H1 (cell line): Measurements from ENCODE around the gene MAS1. TPM values are rescaled to one million over a fixed set of nuclear protein-coding genes. Genes with fewer than 3 reads are reported as not detected.

Source experiments
- CTCF ChIA-PET: fragments of 300-600 bp; sonication (Branson Sonifier 250); formaldehyde crosslinking; loops from one replicate; lab custom pipeline; 2021; ENCODE audit not compliant: partially characterized antibody; lab: Charles Lee
- POLR2A ChIA-PET: fragments of 300-600 bp; sonication (Branson Sonifier 250); formaldehyde crosslinking; loops from one replicate; lab custom pipeline; 2021; ENCODE audit warnings: inconsistent platforms; ENCODE audit not compliant: partially characterized antibody; lab: Charles Lee
- DNase-seq, 2 experiments: peaks; one replicate each; pipeline versions ENCODE4 v3.0.0 to v3.0.0-alpha.2; 2010 to 2022; ENCODE audit warnings: low spot score in 2 of 2, low read depth in 1 of 2, mixed read lengths in 1 of 2
- FAIRE-seq: peaks from 2 replicates; lab custom pipeline; 2011; peaks lifted over from hg19 to GRCh38; lab: Jason Lieb, UNC
- H2AFZ ChIP-seq: 2 replicates; pipeline ENCODE4 v1.8.1; 2012; ENCODE audit warnings: low read length, inconsistent platforms
- H2AK5ac ChIP-seq: 2 replicates; pipeline ENCODE4 v1.6.1; 2013; ENCODE audit warnings: low read depth, low read length
- H2BK120ac ChIP-seq: replicated peaks from 2 replicates; pipeline ENCODE3; 2013; ENCODE audit warnings: low read depth, low read length, inconsistent platforms
- H2BK12ac ChIP-seq: 2 replicates; pipeline ENCODE4 v1.6.1; 2013; ENCODE audit warnings: low read depth, low read length
- H2BK15ac ChIP-seq: 2 replicates; pipeline ENCODE4 v1.6.1; 2013; ENCODE audit warnings: low read length
- H2BK20ac ChIP-seq: 2 replicates; pipeline ENCODE4 v1.6.1; 2013; ENCODE audit warnings: low read length
- H2BK5ac ChIP-seq: 2 replicates; pipeline ENCODE4 v1.6.1; 2013; ENCODE audit warnings: low read depth, low read length
- H3K14ac ChIP-seq: 2 replicates; pipeline ENCODE4 v1.6.1; 2013; ENCODE audit warnings: inconsistent platforms; ENCODE audit not compliant: insufficient read length
- H3K18ac ChIP-seq: 2 replicates; pipeline ENCODE4 v1.6.1; 2013; ENCODE audit warnings: low read length; ENCODE audit errors: extremely low read depth
- H3K23ac ChIP-seq: 2 replicates; pipeline ENCODE4 v1.6.1; 2013; ENCODE audit warnings: inconsistent platforms; ENCODE audit not compliant: insufficient read length
- H3K23me2 ChIP-seq: 2 replicates; pipeline ENCODE4 v1.6.1; 2013; ENCODE audit warnings: low read depth, low read length
- H3K27ac ChIP-seq: 2 replicates; pipeline ENCODE4 v1.6.1; 2011; ENCODE audit warnings: low read depth, low read length, inconsistent platforms
- H3K27me3 ChIP-seq, 4 experiments: replicated peaks in 1 of 4; 1 replicate in 1 of 4; 2 replicates in 3 of 4; pipeline versions ENCODE4 v1.6.1 to v1.8.1; 2011 to 2013; ENCODE audit warnings: low read length in 3 of 4, mild to moderate bottlenecking in 3 of 4, inconsistent platforms in 2 of 4, mixed read lengths in 2 of 4, moderate library complexity in 1 of 4; ENCODE audit not compliant: control insufficient read depth in 3 of 4, insufficient read depth in 3 of 4; ENCODE audit errors: extremely low read depth in 1 of 4
- H3K36me3 ChIP-seq, 4 experiments: 2 replicates each; pipeline versions ENCODE4 v1.6.1 to v1.8.1; 2011 to 2013; ENCODE audit warnings: mild to moderate bottlenecking in 4 of 4, low read length in 3 of 4, moderate library complexity in 2 of 4, control low read depth in 1 of 4, inconsistent platforms in 1 of 4; ENCODE audit not compliant: insufficient read depth in 4 of 4, control insufficient read depth in 2 of 4
- H3K4ac ChIP-seq: replicated peaks from 2 replicates; pipeline ENCODE3; 2013; ENCODE audit warnings: low read length, low read depth, mixed read lengths, inconsistent platforms; ENCODE audit not compliant: insufficient read length
- H3K4me1 ChIP-seq, 4 experiments: replicated peaks in 1 of 4; 1 replicate in 1 of 4; 2 replicates in 3 of 4; pipeline versions ENCODE4 v1.6.1 to v1.8.1; 2011 to 2013; ENCODE audit warnings: low read length in 3 of 4, inconsistent platforms in 2 of 4, mixed read lengths in 1 of 4; ENCODE audit not compliant: insufficient read depth in 4 of 4, control insufficient read depth in 3 of 4
- H3K4me2 ChIP-seq, 2 experiments: 2 replicates each; pipeline versions ENCODE4 v1.6.1 to v1.8.1; 2011 to 2013; ENCODE audit warnings: low read depth in 2 of 2, low read length in 2 of 2, control low read depth in 1 of 2, inconsistent platforms in 1 of 2, mild to moderate bottlenecking in 1 of 2; ENCODE audit not compliant: insufficient read depth in 1 of 2
- H3K4me3 ChIP-seq, 4 experiments: fragments of 200-600, 300-600 bp in 1 of 4; sonication (generic), shearing (Covaris generic), sonication (Bioruptor Twin) in 1 of 4; 2 replicates each; pipeline versions ENCODE4 v1.5.1 to v1.8.1; 2011 to 2016; ENCODE audit warnings: low read length in 4 of 4, low read depth in 3 of 4, control low read depth in 2 of 4, inconsistent platforms in 2 of 4, mild to moderate bottlenecking in 2 of 4, mixed read lengths in 1 of 4, moderate library complexity in 1 of 4; ENCODE audit not compliant: insufficient read depth in 2 of 4; ENCODE audit errors: extremely low read depth in 1 of 4
- H3K56ac ChIP-seq: replicated peaks from 2 replicates; pipeline ENCODE3; 2013; ENCODE audit warnings: low read depth, mild to moderate bottlenecking, mixed read lengths, low read length, inconsistent platforms; ENCODE audit not compliant: insufficient read length
- H3K79me1 ChIP-seq: 2 replicates; pipeline ENCODE4 v1.6.1; 2013; ENCODE audit warnings: low read depth, low read length, control low read depth
- H3K79me2 ChIP-seq, 2 experiments: 2 replicates each; pipeline versions ENCODE4 v1.6.1 to v1.8.1; 2012 to 2013; ENCODE audit warnings: low read length in 2 of 2, mild to moderate bottlenecking in 2 of 2, inconsistent platforms in 1 of 2; ENCODE audit not compliant: insufficient read depth in 2 of 2, control insufficient read depth in 1 of 2
- H3K9ac ChIP-seq, 4 experiments: replicated peaks in 1 of 4; 1 replicate in 1 of 4; 2 replicates in 3 of 4; pipeline versions ENCODE4 v1.6.1 to v1.8.1; 2011 to 2013; ENCODE audit warnings: low read depth in 3 of 4, low read length in 3 of 4, control low read depth in 2 of 4, mild to moderate bottlenecking in 2 of 4, moderate library complexity in 2 of 4, inconsistent platforms in 1 of 4; ENCODE audit errors: extremely low read depth in 1 of 4
- H3K9me3 ChIP-seq, 2 experiments: 2 replicates each; pipeline versions ENCODE4 v1.6.1 to v1.8.1; 2012 to 2013; ENCODE audit warnings: mild to moderate bottlenecking in 2 of 2, moderate library complexity in 2 of 2, control low read depth in 1 of 2, inconsistent platforms in 1 of 2, low read depth in 1 of 2, low read length in 1 of 2, mixed read lengths in 1 of 2; ENCODE audit not compliant: insufficient read depth in 2 of 2
- H4K20me1 ChIP-seq, 2 experiments: replicated peaks in 1 of 2; 2 replicates each; pipeline versions ENCODE3 to v1.8.1; 2011 to 2013; ENCODE audit warnings: inconsistent platforms in 2 of 2, low read length in 2 of 2, mild to moderate bottlenecking in 1 of 2; ENCODE audit not compliant: insufficient read depth in 2 of 2, control insufficient read depth in 1 of 2
- H4K5ac ChIP-seq: 2 replicates; pipeline ENCODE4 v1.6.1; 2013; ENCODE audit warnings: low read length, low read depth, mixed read lengths, inconsistent platforms; ENCODE audit not compliant: insufficient read length
- H4K8ac ChIP-seq: 2 replicates; pipeline ENCODE4 v1.8.0; 2013; ENCODE audit warnings: mild to moderate bottlenecking, moderate library complexity, low read length, inconsistent platforms; ENCODE audit not compliant: insufficient read depth; ENCODE audit errors: extremely low read depth
- H4K91ac ChIP-seq: replicated peaks from 2 replicates; pipeline ENCODE3; 2013; ENCODE audit warnings: low read length, mixed read lengths, inconsistent platforms; ENCODE audit not compliant: insufficient read length
- CREB1 ChIP-seq: IDR thresholded peaks from 2 replicates; pipeline ENCODE4 v1.6.1; 2012; ENCODE audit warnings: inconsistent platforms
- NRF1 ChIP-seq: IDR thresholded peaks from 2 replicates; pipeline ENCODE4 v1.6.1; 2011; ENCODE audit warnings: mild to moderate bottlenecking, low read depth, low read length, improper control_type of control experiment
- PHF8 ChIP-seq: fragments of 200-600 bp; sonication (generic); conservative IDR thresholded peaks from 2 replicates; pipeline ENCODE4 v1.7.1; 2012; ENCODE audit warnings: low read depth, mild to moderate bottlenecking, inconsistent platforms, low read length, moderate library complexity
- SP2 ChIP-seq: IDR thresholded peaks from 2 replicates; pipeline ENCODE4 v1.6.1; 2012; ENCODE audit warnings: mild to moderate bottlenecking, low read length, inconsistent platforms
- TAF7 ChIP-seq: optimal IDR thresholded peaks from 2 replicates; pipeline ENCODE3; 2011; ENCODE audit warnings: low read depth, mild to moderate bottlenecking, inconsistent platforms, low read length, moderate library complexity, borderline replicate concordance
- WGBS, 2 experiments: shearing (Covaris generic) in 1 of 2; methylation state at CpG; one replicate each; pipeline versions ENCODE4 v1.1.6 to v1.1.7; 2013 to 2015; ENCODE audit warnings: low lambda C conversion rate in 2 of 2, mixed read lengths in 2 of 2, inconsistent platforms in 1 of 2, low coverage in 1 of 2, missing lambda C conversion rate in 1 of 2; ENCODE audit not compliant: insufficient replicate concordance in 2 of 2, insufficient coverage in 1 of 2, insufficient read length in 1 of 2; ENCODE audit errors: extremely low coverage in 1 of 2, missing lambda C conversion rate in 1 of 2; 5-methylcytosine and 5-hydroxymethylcytosine counted together
- polyA plus RNA-seq, 7 experiments: library from polyadenylated mRNA; depleted of rRNA in 3 of 7; stranded (reverse) in 5 of 7; unstranded in 2 of 7; fragments of >200 nt in 5 of 7; fragments of 200-250 nt in 2 of 7; gene quantifications; 1 replicate in 5 of 7; 2 replicates in 1 of 7; 4 replicates in 1 of 7; pipeline versions ENCODE4 v1.2.1 to v1.2.3, GENCODE V29; 2011 to 2013; ENCODE audit warnings: missing spikeins in 2 of 7, mixed read lengths in 2 of 7
- total RNA-seq: library from RNA; stranded (reverse); fragmentation: NEBNext Ultra II Directional; extraction: Animal tissue kit (Norgen Biotek cat#: 25700); gene quantifications from 2 replicates; pipeline ENCODE4 v1.2.1, GENCODE V29; 2021

The MAS1 gene
- total and polyA plus RNA-seq, 2 of the 8 experiments (the other 6 are each of a cell fraction or from before 2014, with no cell fraction given) = 0.02 TPM; not detected in 1

GRCh38 chr6:159876242-159876641, 14.5 kb upstream of the MAS1 start:
- TF ChIP-seq SP2 = no peak
- no peak for TF ChIP-seq NRF1
- TF ChIP-seq CREB1 = no peak
- TF ChIP-seq PHF8 = no peak
- no peak for TF ChIP-seq TAF7
- TF ChIP-seq, all 59 proteins: peak for 0
- CTCF ChIA-PET = interaction anchor here (0.8 kb wide), 1 partner anchor 13 kb away, joined by 3 read pairs; no protein-coding TSS in a partner anchor

More at GRCh38 chr6:159876242-159876641, 14.5 kb upstream of the MAS1 start:
- Histone ChIP-seq H4K91ac (peak overlapping the region; percentile 12), H3K9me3 (no peaks in the 10 kb centered on the region), H3K4me1 (peaks cover 0 to 7% (median 4%) of the 10 kb centered on the region in 4 experiments; a peak in 5 of 7 replicates), H3K56ac (no peak overlapping the region), H3K4me3 (no peak overlapping the region), H3K79me1 (no peaks in the 10 kb centered on the region), H2AFZ (no peak overlapping the region), H3K23ac (no peak overlapping the region), H4K5ac (no peak overlapping the region), H3K36me3 (no peaks in the 10 kb centered on the region), H3K9ac (no peak overlapping the region), H2BK20ac (peak overlapping the region; percentile 44; the same call in 1 of the 2 replicates), H3K4me2 (no peak overlapping the region), H4K8ac (no peak overlapping the region), H4K20me1 (no peaks in the 10 kb centered on the region), H3K27me3 (no peaks in the 10 kb centered on the region), H3K14ac (no peak overlapping the region), H3K23me2 (no peaks in the 10 kb centered on the region), H2BK12ac (no peak overlapping the region), H3K4ac (no peak overlapping the region), H3K27ac (no peak overlapping the region), H3K18ac (no peak overlapping the region), H2AK5ac (no peak overlapping the region), H3K79me2 (no peaks in the 10 kb centered on the region), H2BK120ac (peak overlapping the region; percentile 40), H2BK15ac (no peak overlapping the region), H2BK5ac (no peak overlapping the region)
- DNase-seq = no peak
- WGBS, 2 experiments = 84% methylated on average over 3 of the region's 3 CpGs; no CpG with 5 or more reads in 1 of the 2 experiments
- POLR2A ChIA-PET = no interaction called here
- FAIRE-seq = no peak
